Psoas muscle (tissue), 8 donors: ENCODE measurements around the gene UBN1. TPM values are rescaled to one million over a fixed set of nuclear protein-coding genes. Genes with fewer than 3 reads are reported as not detected.

Experiments used
- ATAC-seq, 4 donors: fragments of 200-7000 bp; cut with Tn5 transposase; one replicate each; pipeline ENCODE4 v1.9.1; 2020; ENCODE audit warnings: moderate library complexity in 3 of 4, mild to moderate bottlenecking in 2 of 4
- DNase-seq, 2 donors: peaks; one replicate each; pipeline ENCODE4 v3.0.0-alpha.2; 2020
- H3K27ac ChIP-seq: fragments of 200-600 bp; one replicate; pipeline ENCODE4 v1.8.0; 2022
- H3K27me3 ChIP-seq, 3 donors: fragments of 200-600 bp in 1 of 3; one replicate each; pipeline versions ENCODE4 v1.6.1 to v1.8.0; 2013 to 2022; ENCODE audit warnings: low read length in 2 of 3, mild to moderate bottlenecking in 2 of 3, moderate library complexity in 1 of 3; ENCODE audit not compliant: insufficient read depth in 3 of 3
- H3K36me3 ChIP-seq, 2 donors: fragments of 200-600 bp in 1 of 2; one replicate each; pipeline versions ENCODE4 v1.6.1 to v1.8.0; 2013 to 2022; ENCODE audit warnings: low read depth in 1 of 2, mild to moderate bottlenecking in 1 of 2, moderate library complexity in 1 of 2; ENCODE audit not compliant: insufficient read depth in 1 of 2
- H3K4me1 ChIP-seq: fragments of 200-600 bp; one replicate; pipeline ENCODE4 v1.8.0; 2022
- H3K4me3 ChIP-seq: fragments of 200-600 bp; one replicate; pipeline ENCODE4 v1.8.0; 2022; ENCODE audit warnings: mild to moderate bottlenecking
- H3K9me3 ChIP-seq: fragments of 200-600 bp; one replicate; pipeline ENCODE4 v1.8.0; 2022
- WGBS, 3 donors: extraction: QIAGEN DNeasy Blood & Tissue Kit; methylation state at CpG; one replicate each; pipeline versions ENCODE4 v1.1.6 to v1.1.7; 2013; 5-methylcytosine and 5-hydroxymethylcytosine counted together
- intact Hi-C, 2 donors: fragments of 100-400 bp; cut with DNase I; formaldehyde crosslinking; loops; one replicate each; pipeline versions ENCODE4 v1.11.0 to v1.14.2; 2022
- polyA plus RNA-seq, 3 donors: library from polyadenylated mRNA; stranded (reverse); fragments of 200-250 nt; gene quantifications; one replicate each; pipeline ENCODE4 v1.2.3, GENCODE V29; 2013
- total RNA-seq, 4 donors: library from RNA; stranded (reverse); fragmentation: NEBNext Ultra II Directional in 2 of 4; extraction: Animal tissue kit (Norgen Biotek cat#: 25700) in 2 of 4; gene quantifications; one replicate each; pipeline versions ENCODE4 v1.2.1 to v1.2.4, GENCODE V29; 2021 to 2023
- TF ChIP-seq, protein P1 (sequence below): fragments of 200-600 bp; IDR thresholded peaks from one replicate; pipeline ENCODE4 v1.8.0; 2022; ENCODE audit warnings: antibody characterized with exemption
- donor health status: healthy with polysubstance abuse.
- donor health status: DM: no; HTN: no; CAD: no; lungs with moderate emphysema.
- donor health status: Bipolar disorder and iron deficiency.
- donor health status: healthy.
- donor health status: DM: yes; HTN: yes; CAD: no.
- donor health status: DM: no; HTN: no; CAD: no.
- donor health status: DM: no; HTN: no; CAD: no.
- donor health status: DM: yes; HTN: yes; CAD: no.

Gene UBN1
- total and polyA plus RNA-seq, 7 donors, result 9.1 to 33.3 (median 25.7) TPM

DNA sequence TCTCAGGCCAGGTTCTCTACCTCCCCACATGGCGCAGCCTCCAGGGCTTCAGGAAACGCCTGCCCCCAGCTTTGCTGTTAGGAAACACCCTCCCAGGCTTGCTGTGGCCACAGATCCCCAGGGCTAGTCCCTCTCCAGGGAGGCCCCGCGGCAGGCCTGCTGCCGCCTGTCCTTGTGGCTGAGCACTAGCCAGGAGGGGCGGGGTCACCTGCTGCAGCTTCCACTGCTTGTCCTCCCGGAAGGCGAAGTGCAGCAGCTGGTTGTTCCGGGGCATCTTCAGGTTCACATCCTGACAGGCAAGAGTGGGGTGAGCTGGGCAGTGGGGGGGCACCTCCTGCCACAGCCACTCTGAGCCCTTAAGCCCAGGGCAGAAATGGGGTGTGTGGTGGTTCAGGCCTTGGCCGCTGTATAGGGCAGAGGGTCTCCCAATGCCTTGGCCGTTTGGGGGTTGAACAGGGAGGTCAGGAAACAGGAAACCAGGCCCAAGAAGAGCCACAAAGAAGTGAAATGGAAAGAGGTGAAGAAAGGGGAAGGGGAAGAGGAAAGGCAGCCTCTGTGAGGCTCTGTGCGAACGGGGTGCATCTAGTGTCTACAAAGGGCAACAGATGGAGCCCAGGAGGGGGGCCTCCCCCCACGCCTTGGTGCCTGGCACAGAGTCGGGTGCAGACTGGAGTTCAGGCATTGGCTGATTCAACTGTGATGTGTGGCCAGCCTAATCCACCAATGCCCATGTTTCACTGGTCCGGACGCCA is 46.8 kb upstream of the UBN1 start:
- no peak for ATAC-seq
- DNase-seq, result peak in 1 of 2 donors; percentile 48
- peaks cover 0 to 46% of the 10 kb centered on the region in 2 donors for H3K36me3 ChIP-seq
- TF ChIP-seq, protein P1, sequence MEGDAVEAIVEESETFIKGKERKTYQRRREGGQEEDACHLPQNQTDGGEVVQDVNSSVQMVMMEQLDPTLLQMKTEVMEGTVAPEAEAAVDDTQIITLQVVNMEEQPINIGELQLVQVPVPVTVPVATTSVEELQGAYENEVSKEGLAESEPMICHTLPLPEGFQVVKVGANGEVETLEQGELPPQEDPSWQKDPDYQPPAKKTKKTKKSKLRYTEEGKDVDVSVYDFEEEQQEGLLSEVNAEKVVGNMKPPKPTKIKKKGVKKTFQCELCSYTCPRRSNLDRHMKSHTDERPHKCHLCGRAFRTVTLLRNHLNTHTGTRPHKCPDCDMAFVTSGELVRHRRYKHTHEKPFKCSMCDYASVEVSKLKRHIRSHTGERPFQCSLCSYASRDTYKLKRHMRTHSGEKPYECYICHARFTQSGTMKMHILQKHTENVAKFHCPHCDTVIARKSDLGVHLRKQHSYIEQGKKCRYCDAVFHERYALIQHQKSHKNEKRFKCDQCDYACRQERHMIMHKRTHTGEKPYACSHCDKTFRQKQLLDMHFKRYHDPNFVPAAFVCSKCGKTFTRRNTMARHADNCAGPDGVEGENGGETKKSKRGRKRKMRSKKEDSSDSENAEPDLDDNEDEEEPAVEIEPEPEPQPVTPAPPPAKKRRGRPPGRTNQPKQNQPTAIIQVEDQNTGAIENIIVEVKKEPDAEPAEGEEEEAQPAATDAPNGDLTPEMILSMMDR, result no peak
- H3K27ac ChIP-seq, result no peak overlapping the region
- H3K4me1 ChIP-seq, result peaks cover 12% of the 10 kb centered on the region
- intact Hi-C loops, result loop anchor here in 1 of 2 donors (5.0 kb wide), 1 partner anchor 33 kb away; the partner anchor contains the start of gene ZNF500
- no peaks in the 10 kb centered on the region for H3K27me3 ChIP-seq
- no peak overlapping the region for H3K4me3 ChIP-seq
- WGBS, 3 donors, result 62 to 64% (median 63%) methylated on average over 17 of the region's 17 CpGs
- no peaks in the 10 kb centered on the region for H3K9me3 ChIP-seq

DNA sequence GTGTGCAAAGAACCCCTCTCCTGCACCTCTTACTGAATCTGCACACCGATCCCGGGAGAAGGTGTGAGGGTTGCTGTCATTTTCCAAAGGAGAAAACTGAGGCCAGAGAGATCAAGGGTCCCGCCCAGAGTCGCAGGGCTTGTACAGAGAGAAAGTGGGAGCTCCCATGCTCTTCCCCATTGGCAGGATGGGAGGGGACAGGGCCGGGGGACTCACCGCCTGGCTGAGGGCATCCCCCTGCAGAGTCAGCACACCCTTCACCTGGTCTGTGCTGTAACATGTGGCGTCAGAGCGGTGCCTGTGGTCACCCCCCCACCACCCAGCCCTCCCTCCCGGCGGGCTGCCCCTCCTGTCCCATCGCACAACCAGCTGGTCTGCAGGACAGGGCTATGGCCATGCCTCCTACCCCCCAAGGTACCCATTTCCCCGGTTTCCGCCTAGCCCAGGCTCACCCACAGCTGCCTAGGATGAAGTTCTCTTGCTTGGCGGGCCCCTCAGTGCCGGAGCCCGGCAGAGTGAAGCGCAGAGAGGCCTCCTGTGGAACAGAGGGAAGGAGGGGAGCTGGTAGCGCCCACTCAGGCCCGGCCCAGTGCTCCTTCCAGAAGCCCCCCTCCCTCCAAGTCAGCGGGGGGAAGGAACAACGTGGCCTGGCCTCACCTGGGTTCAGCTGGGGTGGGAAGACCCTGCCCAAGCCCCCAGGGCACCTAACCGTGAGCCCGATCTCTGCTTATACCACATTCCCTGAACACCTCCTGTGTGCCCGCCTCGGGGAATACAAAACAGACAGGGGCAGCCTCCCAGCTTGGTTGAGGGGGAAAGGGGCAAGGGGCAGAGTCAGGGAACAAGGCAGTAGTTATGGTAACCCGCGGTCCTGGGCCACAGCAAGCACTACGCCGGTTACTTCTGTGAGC is 46.0 kb upstream of the UBN1 start:
- H3K27ac ChIP-seq, result peak overlapping the region; percentile 59
- intact Hi-C loops, result loop anchor here in 1 of 2 donors (5.0 kb wide), 1 partner anchor 34 kb away; the partner anchor contains the start of gene ZNF500
- no peaks in the 10 kb centered on the region for H3K27me3 ChIP-seq
- TF ChIP-seq, protein P1, result no peak
- H3K36me3 ChIP-seq, result peaks cover 0 to 54% of the 10 kb centered on the region in 2 donors
- no peak for DNase-seq
- WGBS, 3 donors, result 57 to 64% (median 63%) methylated on average over 28 to 29 of the region's 29 CpGs
- no peak for ATAC-seq
- no peaks in the 10 kb centered on the region for H3K9me3 ChIP-seq
- peaks cover 12% of the 10 kb centered on the region for H3K4me1 ChIP-seq
- H3K4me3 ChIP-seq, result peak overlapping the region; percentile 75

GRCh38 chr16:4801962-4802658 is 45.2 kb upstream of the UBN1 start, which contains the start of gene ROGDI:
Gene ROGDI (minus strand): TSS chr16:4802633. CDS start chr16:4802571, 62 bp downstream.
- peaks cover 2 to 56% of the 10 kb centered on the region in 2 donors for H3K36me3 ChIP-seq
- ATAC-seq (peak; percentile 16 to 62 (median 26)), DNase-seq (peak; percentile 67 to 79)
- 0 to 1% (median 0%) methylated on average over 50 to 70 of the region's 70 CpGs for WGBS, 3 donors
- H3K27me3 ChIP-seq, result no peaks in the 10 kb centered on the region
- intact Hi-C loops, result loop anchor here in 1 of 2 donors (5.0 kb wide), 1 partner anchor 35 kb away; the partner anchor contains the start of gene ZNF500
- H3K27ac ChIP-seq, result peak within 1 kb of the TSS; percentile 59
- TF ChIP-seq, protein P1, result no peak
- peaks cover 12% of the 10 kb centered on the region for H3K4me1 ChIP-seq
- H3K4me3 ChIP-seq, result peak within 1 kb of the TSS; percentile 75
- H3K9me3 ChIP-seq, result no peaks in the 10 kb centered on the region

DNA sequence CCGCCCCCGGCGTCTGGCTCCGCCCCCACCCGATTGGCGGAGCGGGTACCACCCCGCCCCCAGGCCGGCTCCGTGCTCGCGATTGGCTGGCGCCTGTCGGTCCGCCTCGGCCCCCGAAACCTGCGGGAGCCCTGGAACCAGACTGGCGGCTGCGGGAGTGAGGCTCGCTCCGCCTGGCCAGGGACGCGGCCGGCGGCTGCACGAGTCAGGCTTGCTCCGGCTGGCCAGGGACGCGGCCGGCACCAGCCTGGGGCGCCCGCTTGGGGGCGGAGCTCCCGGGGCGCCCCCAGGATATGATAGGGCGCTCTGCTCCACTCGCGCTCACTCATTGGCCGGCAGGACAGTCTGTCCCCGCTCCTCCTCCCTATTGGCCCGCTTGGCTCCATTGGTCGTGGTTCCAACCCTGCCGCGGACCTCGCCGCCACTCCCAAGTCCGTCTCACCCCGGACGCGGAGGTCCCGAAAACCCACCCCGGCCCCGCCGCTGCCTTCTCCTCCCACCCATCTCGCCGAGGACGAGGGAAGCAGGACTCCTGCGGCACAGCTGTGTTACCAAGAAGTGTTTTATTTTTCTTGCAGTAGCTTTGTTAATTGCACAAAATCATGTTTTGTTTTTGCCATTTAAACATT is 44.5 kb upstream of the UBN1 start:
- H3K27ac ChIP-seq, result peak overlapping the region; percentile 59
- H3K27me3 ChIP-seq, result no peaks in the 10 kb centered on the region
- H3K4me1 ChIP-seq, result peaks cover 12% of the 10 kb centered on the region
- TF ChIP-seq, protein P1, result peak; percentile 15
- DNase-seq (peak; percentile 93 to 96), ATAC-seq (peak; percentile 96)
- H3K36me3 ChIP-seq, result peaks cover 2 to 56% of the 10 kb centered on the region in 2 donors
- H3K4me3 ChIP-seq, result peak overlapping the region; percentile 75
- intact Hi-C loops, result loop anchor here in 1 of 2 donors (5.0 kb wide), 1 partner anchor 35 kb away; the partner anchor contains the start of gene ZNF500
- no peaks in the 10 kb centered on the region for H3K9me3 ChIP-seq
- WGBS, 3 donors, result 0% methylated on average over 45 to 59 of the region's 59 CpGs
